HG03139 (cell line): ENCODE data around the gene TRERF1.

Experiments
- ATAC-seq: cut with Tn5 transposase; IDR thresholded peaks from one replicate; pipeline ENCODE4 v1.9.1; 2021; ENCODE audit not compliant: unreplicated experiment

TRERF1 gene

DNA sequence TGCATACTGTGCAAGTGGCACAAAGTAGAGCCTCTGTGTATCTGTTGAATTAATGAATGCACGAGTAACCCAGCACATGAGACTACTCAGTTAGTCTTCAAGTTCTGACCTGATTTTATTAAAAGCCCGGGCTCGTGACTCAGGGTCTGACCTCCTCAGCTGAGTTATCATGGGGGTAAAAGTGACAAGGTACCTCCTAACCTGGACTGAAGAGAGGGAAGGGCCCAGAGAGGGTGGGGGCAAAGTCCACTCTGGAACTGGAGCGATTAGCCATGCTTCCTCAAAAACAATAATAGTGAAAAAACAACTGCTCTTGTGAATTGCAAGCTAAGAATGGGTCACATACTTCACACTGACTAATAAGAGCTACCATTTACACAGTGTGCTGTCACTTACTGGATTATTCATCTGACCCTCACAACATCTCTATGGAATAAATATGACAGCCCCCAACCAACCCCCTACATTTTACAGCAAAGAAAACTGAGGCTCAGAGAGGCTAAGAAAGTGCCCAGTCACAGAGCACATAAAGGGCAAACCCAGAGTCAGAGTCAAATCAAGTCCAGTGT, 26.7 kb downstream of the TRERF1 start:
- ATAC-seq, result no peak

GRCh38 chr6:42423244-42423643, 28.5 kb downstream of the TRERF1 start:
- no peak for ATAC-seq

GRCh38 chr6:42420741-42421140, 31.0 kb downstream of the TRERF1 start:
- no peak for ATAC-seq

- ATAC-seq, result no peak
Measured at GRCh38 chr6:42419490-42420280, 32.0 kb downstream of the TRERF1 start.

DNA sequence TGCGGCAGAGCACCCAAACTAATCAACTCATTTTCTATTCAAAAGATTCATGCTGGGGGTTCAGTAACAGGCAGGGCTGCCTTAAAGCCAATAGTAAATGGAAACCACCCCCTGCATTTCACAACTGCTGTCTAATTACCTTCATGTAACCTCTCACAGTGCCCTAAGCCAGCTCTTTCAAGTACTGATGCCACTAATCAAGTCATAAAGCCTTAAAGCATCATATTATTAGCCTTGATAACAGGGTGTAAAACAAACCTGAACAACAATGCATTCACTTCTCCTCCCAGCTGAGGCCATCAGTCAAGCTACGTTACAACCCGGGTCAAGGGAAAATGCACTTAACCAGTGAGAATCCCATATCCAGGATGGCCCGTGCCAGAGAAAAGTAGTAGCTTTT, 33.0 kb downstream of the TRERF1 start:
- no peak for ATAC-seq

DNA sequence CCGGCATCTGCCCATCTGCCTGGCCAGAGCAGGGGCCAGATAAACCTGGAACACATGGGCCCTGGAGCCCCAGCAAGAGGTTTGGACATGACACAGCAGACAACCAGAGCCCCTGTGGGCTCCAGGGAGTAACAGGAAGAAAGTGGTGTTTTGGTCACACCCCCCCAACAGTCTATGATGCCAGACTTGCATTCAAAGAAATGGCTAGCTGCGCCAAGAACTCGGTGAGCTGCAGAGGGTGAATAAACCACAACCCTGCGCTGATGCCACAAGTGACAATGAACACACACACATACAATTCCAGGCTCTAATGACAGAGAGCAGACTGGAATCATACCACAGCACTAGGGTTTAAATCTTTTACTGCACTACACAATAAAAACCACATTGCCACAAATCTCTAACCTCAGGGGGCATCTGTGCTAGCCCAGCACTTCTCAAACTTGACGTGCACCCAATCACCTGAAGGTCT, 34.0 kb downstream of the TRERF1 start:
- ATAC-seq, result no peak

DNA sequence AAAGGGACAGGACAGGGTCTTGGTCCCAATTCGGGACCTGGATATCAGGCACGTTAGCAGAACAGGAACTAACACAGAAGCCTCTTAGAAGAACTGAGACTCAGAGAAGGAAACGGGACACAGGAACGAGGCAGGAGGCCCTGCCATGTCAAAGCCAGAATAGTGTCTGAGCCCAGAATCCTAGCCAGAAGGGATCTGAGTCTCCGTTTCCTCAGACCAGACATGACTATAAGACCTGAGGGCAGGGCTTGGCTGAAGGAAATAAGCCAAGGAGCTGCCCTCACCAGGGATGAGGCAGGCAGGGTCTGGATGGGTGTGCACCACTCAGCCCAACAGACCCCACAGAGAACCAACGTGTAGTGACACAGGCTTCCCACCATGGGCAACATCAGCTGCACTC, 40.3 kb downstream of the TRERF1 start:
- no peak for ATAC-seq

GRCh38 chr6:42410861-42411260, 40.9 kb downstream of the TRERF1 start:
- ATAC-seq, result no peak

DNA sequence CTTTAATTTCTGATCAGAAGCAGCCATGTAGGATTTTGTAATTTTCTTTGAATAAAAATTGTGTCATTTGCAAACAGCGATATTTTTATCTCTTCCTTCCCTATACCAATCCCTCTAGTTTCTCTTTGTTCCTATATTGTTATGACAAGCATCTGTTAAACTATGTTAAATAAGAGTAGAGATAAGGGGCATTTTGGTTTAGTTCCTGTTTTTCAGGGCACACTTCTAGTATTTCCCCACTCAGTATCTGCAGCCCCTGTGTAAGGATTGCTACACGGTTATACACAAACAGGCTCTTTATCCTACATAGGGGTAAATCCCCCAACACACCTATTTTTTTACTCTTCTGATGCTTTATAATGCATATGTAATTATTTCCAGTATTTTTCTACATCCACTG, 42.1 kb downstream of the TRERF1 start:
- ATAC-seq, result no peak

DNA sequence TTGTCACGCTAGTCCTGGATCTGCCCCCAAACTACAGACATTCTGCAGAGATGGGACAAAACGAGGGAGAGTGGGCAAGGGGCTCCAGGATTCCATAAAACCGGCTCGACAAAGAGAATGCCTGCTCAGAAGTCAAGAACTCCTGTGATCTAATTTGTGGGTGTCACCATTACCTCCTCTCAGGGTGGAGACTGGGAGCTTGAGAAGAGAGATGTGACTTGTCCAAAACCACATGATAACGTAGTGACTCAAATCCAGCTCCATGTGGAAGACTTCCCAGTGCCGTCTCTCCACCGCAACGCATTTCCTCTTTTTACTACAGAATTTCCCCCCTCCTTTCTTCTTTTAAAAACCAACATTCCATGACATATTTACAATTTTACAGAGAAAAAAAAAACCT, 44.3 kb downstream of the TRERF1 start:
- no peak for ATAC-seq

GRCh38 chr6:42406306-42407280, 45.1 kb downstream of the TRERF1 start:
- ATAC-seq, result no peak

DNA sequence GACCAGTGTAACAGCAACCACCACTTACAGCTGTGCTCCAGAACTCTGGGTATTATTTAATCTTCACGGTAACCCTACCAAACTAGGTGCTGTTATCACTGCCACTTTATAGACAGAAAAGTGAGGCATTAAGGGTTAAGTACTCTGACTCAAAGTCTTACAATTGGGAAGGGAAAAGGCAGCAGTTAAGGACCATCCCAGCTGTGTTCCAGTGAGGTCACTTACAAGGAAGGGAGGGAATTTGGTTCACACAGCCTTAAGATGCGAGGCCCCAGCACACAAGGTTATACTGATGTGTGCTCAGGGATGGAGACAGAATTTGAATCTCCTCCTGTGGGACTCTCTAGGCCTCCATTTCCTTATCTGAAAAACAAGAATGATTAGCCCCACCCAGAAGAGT, 46.7 kb downstream of the TRERF1 start:
- no peak for ATAC-seq

DNA sequence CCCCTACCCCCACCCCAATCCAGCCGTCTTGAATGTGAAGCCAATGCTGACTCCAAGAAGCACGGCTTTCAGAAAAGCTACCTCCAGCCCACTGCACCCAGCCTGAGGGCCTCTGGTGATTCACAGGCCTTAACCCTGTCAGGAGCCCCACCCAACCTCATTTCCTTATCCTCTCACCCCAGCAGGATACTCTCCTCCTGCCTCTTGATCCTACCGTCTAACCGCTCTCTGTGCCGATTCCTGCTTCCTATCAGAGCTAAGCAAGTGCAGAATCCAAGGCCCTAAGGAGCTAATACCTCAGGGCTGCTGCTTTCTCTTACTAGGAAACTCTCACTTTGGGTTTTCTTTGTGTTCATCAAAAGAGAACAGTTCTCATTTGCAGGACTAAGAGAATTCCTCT, 47.2 kb downstream of the TRERF1 start:
- no peak for ATAC-seq

DNA sequence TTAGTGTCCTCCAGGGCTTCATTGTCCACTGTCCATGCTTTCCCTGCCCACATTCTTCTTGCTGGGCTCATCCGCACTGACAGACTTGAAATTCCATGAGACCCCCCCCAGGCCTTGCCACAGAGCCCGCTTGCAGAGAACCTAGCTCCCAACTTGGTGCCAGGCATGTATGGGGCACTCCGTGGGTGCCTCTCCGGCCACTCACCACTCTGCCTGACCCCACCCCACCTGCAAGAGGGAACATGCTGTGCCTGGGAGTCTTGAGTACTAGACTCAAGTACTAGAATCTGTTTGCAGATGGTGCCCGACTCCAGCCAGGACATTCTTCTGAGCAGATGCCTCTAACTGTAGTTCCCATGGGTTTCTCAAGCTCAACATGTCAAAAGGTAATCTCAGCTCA, 47.9 kb downstream of the TRERF1 start:
- ATAC-seq, result no peak

DNA sequence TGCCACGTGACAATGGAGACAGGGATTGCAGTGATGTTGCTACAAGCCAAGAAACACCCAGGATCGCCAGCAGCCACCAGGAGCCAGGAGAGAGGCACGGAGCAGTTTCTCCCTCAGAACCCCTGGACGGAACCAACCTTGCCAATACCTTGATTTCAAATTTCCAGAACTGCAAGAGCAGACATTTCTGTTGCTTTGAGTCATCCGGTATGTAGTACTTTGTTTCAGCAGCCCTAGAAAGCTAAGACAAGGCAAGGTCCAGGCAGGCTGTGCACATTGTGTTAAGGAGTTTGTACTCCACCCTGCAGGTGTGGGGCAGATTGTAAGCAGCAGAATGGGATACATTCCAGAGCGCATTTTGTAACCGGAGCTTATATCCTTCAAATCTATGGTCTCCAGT, 48.3 kb downstream of the TRERF1 start:
- ATAC-seq, result no peak

- ATAC-seq, result no peak
Measured at GRCh38 chr6:42402184-42402583, 49.5 kb downstream of the TRERF1 start.

DNA sequence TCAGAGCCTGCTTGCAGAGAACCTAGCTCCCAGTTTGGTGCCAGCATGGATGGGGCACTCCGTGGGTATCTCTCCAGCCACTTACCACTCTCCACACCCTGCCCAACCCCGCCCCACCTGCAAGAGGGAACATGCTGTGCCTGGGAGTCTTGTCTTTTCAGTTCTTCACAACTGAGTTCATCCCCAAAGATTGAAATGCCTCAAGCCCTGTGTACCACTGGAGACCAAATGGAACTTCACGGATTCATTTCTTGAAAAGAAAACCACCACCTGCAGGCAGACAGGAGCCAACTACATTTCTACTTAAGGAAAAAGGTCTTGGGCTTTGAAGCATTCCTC, 50.1 kb downstream of the TRERF1 start:
- no peak for ATAC-seq

DNA sequence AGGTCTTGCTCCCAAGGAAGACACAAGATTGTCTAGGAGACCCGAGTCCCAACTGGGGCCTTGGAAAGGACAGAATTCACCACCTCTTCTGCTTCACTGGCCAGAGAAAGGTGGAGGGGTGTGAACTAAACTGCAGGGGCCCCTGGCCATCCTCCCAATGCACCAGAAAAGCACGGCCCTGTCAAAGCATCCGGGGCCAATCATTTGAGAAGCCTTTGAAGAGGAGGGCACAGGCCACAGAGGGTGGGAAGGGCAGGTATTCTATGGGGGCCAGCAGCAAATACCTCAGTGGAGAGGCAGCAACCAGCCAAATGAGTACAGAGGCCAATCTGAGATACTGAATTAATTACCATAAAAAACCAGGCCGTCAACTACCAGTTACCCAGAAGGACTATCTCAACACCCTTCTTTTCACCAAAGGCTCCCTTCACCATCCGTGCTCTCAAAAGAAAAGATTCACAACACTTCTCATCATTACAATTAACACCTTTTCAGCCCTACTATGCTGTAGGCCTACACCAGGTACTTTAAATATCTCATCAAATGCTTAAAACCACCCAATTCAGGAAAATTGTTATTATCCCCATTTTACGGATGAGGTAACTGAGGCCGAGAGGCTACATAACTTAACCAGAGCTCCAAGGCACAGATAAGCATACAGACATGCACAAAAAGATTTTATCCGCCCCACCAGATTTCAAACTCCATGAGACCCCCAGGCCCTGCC, 50.7 kb downstream of the TRERF1 start:
- ATAC-seq, result no peak

- no peak for ATAC-seq
Measured at GRCh38 chr6:42400061-42400760, 51.5 kb downstream of the TRERF1 start.

DNA sequence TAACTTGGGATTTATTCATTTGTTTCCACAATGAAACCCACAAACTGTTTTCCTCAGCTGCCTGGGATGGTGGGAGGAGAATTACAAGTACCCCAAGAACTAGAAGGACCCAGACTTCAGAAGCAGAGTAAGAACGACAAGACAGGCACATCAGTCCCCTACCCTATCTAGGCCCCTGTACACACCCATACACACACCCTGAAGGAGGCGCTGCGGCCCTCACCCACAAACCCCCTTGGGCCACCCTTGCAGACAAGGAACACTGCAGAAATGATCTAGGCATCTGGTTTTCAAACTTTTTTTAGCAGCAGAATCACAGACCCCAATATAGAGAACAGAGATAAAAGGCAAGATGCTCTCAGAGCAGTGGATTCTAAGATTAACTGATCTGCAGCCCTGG, 55.0 kb downstream of the TRERF1 start:
- ATAC-seq, result no peak
